Astrocyte (in vitro differentiated cells and primary cell): Measurements from ENCODE around the gene PCYOX1L. TPM values are rescaled to one million over a fixed set of nuclear protein-coding genes. Genes with fewer than 3 reads are reported as not detected.

Experiments
- DNase-seq: peaks from one replicate; pipeline ENCODE4 v3.0.0-alpha.2; 2010; ENCODE audit warnings: low read depth
- FAIRE-seq: peaks from 2 replicates; lab custom pipeline; 2011; peaks lifted over from hg19 to GRCh38; lab: Jason Lieb, UNC
- H2AFZ ChIP-seq: 2 replicates; pipeline ENCODE4 v1.6.0; 2012; ENCODE audit warnings: low read depth, low read length, inconsistent platforms
- H3K27ac ChIP-seq: 2 replicates; pipeline ENCODE4 v1.5.1; 2011; ENCODE audit warnings: low read depth, low read length, inconsistent platforms
- H3K27me3 ChIP-seq: 2 replicates; pipeline ENCODE4 v1.6.0; 2011; ENCODE audit warnings: low read length, inconsistent platforms; ENCODE audit not compliant: insufficient read depth
- H3K36me3 ChIP-seq: 2 replicates; pipeline ENCODE4 v1.5.1; 2011; ENCODE audit warnings: low read length, inconsistent platforms; ENCODE audit not compliant: insufficient read depth
- H3K4me1 ChIP-seq: 2 replicates; pipeline ENCODE4 v1.5.1; 2011; ENCODE audit warnings: low read length, inconsistent platforms; ENCODE audit not compliant: insufficient read depth
- H3K4me2 ChIP-seq: 2 replicates; pipeline ENCODE4 v1.6.0; 2012; ENCODE audit warnings: low read length, inconsistent platforms
- H3K4me3 ChIP-seq: 2 replicates; pipeline ENCODE4 v1.5.1; 2011; ENCODE audit warnings: low read depth, mild to moderate bottlenecking, low read length, inconsistent platforms; ENCODE audit not compliant: insufficient read depth
- H3K79me2 ChIP-seq: 2 replicates; pipeline ENCODE4 v1.6.0; 2012; ENCODE audit warnings: mild to moderate bottlenecking, low read length, inconsistent platforms; ENCODE audit not compliant: insufficient read depth
- H3K9ac ChIP-seq: 2 replicates; pipeline ENCODE4 v1.6.0; 2012; ENCODE audit warnings: mild to moderate bottlenecking, low read length, inconsistent platforms
- H3K9me3 ChIP-seq: 2 replicates; pipeline ENCODE4 v1.5.1; 2012; ENCODE audit warnings: low read depth, mild to moderate bottlenecking, low read length, inconsistent platforms; ENCODE audit not compliant: insufficient read depth
- H4K20me1 ChIP-seq: 2 replicates; pipeline ENCODE4 v1.6.0; 2012; ENCODE audit warnings: low read length, inconsistent platforms; ENCODE audit not compliant: insufficient read depth
- H3K27ac Mint-ChIP-seq: one replicate; pipeline ENCODE4 v1.8.0; 2021; ENCODE audit warnings: mild to moderate bottlenecking, mixed read lengths; ENCODE audit not compliant: unreplicated experiment
- H3K27me3 Mint-ChIP-seq: one replicate; pipeline ENCODE4 v1.8.0; 2021; ENCODE audit warnings: low read depth, mixed read lengths; ENCODE audit not compliant: unreplicated experiment
- H3K36me3 Mint-ChIP-seq: one replicate; pipeline ENCODE4 v1.8.0; 2021; ENCODE audit warnings: low read depth, mixed read lengths; ENCODE audit not compliant: unreplicated experiment
- H3K4me1 Mint-ChIP-seq: one replicate; pipeline ENCODE4 v1.8.0; 2021; ENCODE audit warnings: low read depth, mixed read lengths; ENCODE audit not compliant: unreplicated experiment
- H3K4me3 Mint-ChIP-seq: one replicate; pipeline ENCODE4 v1.8.0; 2021; ENCODE audit warnings: mild to moderate bottlenecking, moderate library complexity, mixed read lengths; ENCODE audit not compliant: unreplicated experiment
- H3K9me3 Mint-ChIP-seq: one replicate; pipeline ENCODE4 v1.8.0; 2021; ENCODE audit warnings: mild to moderate bottlenecking, mixed read lengths; ENCODE audit not compliant: unreplicated experiment
- EZH2 ChIP-seq: IDR thresholded peaks from 2 replicates; pipeline ENCODE4 v1.6.1; 2012; ENCODE audit warnings: mild to moderate bottlenecking, low read length, inconsistent platforms; ENCODE audit not compliant: insufficient read depth
- total RNA-seq: library from RNA; stranded (reverse); gene quantifications from 2 replicates; pipeline ENCODE4 v1.2.1, GENCODE V29; 2021
- TF ChIP-seq, protein P1 (sequence below): IDR thresholded peaks from 2 replicates; pipeline ENCODE4 v1.5.1; 2011; ENCODE audit warnings: low read depth, mild to moderate bottlenecking, inconsistent platforms, low read length, moderate library complexity; ENCODE audit not compliant: insufficient read depth

The PCYOX1L gene
- total RNA-seq, 1 donor from 2014 or later: 16.6 TPM

DNA sequence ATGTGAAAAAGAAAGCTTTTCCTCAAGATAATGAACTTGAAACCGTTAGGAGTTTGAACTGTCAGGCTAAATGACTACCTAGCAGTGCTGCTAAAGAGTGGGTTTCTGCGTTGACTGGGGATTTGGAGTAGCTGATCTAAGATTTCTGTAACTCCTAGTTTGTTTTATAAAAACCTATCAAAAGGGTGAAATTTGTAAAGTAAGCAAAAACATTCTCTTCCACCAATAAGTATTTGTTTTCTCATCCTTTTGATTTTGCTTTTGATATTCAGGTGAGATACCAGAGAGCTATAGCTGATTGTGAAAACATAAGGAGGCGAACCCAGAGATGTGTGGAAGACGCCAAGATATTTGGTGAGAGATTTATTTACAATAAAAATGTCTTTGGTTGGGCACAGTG is 8.5 kb upstream of the PCYOX1L start:
- Histone ChIP-seq H3K36me3 (peaks cover 58% of the 10 kb centered on the region), H3K79me2 (peaks cover 30% of the 10 kb centered on the region)
- no peak overlapping the region for H3K4me3 Mint-ChIP-seq

DNA sequence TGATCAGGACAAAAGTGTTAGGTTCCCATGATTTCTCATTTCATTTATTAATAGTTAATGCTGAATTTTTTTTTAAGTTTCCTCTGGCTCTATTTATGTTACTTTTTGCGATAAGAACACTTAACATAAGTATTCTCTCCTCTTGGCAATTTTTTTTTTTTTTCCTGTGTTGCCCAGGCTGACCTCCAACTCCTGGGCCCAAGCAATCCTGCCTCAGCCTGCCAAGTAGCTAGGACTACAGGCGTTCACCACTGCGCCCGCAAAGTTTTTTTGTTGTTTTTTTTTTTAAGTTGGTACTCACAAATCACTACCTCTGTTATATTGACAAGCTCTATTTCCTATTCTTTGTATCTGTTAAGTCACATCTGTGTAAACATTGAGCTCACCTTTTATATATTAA is 5.7 kb upstream of the PCYOX1L start:
- Histone ChIP-seq H3K4me3 (no peak overlapping the region), H3K4me2 (no peak overlapping the region), H3K27ac (no peak overlapping the region), H3K4me1 (no peaks in the 10 kb centered on the region), H4K20me1 (peaks cover 23% of the 10 kb centered on the region), H3K9me3 (no peaks in the 10 kb centered on the region), H3K79me2 (peaks cover 15% of the 10 kb centered on the region), H3K36me3 (peaks cover 58% of the 10 kb centered on the region), H2AFZ (no peak overlapping the region), H3K27me3 (no peaks in the 10 kb centered on the region), H3K9ac (no peak overlapping the region)
- no peaks in the 10 kb centered on the region for H3K27me3 Mint-ChIP-seq
- peaks cover 15% of the 10 kb centered on the region for H3K4me1 Mint-ChIP-seq
- peaks cover 37% of the 10 kb centered on the region for H3K36me3 Mint-ChIP-seq
- H3K9me3 Mint-ChIP-seq: no peaks in the 10 kb centered on the region
- no peak overlapping the region for H3K27ac Mint-ChIP-seq
- DNase-seq: no peak
- no peak for FAIRE-seq
- H3K4me3 Mint-ChIP-seq: no peak overlapping the region
- no peak for TF ChIP-seq EZH2
- TF ChIP-seq, protein P1, sequence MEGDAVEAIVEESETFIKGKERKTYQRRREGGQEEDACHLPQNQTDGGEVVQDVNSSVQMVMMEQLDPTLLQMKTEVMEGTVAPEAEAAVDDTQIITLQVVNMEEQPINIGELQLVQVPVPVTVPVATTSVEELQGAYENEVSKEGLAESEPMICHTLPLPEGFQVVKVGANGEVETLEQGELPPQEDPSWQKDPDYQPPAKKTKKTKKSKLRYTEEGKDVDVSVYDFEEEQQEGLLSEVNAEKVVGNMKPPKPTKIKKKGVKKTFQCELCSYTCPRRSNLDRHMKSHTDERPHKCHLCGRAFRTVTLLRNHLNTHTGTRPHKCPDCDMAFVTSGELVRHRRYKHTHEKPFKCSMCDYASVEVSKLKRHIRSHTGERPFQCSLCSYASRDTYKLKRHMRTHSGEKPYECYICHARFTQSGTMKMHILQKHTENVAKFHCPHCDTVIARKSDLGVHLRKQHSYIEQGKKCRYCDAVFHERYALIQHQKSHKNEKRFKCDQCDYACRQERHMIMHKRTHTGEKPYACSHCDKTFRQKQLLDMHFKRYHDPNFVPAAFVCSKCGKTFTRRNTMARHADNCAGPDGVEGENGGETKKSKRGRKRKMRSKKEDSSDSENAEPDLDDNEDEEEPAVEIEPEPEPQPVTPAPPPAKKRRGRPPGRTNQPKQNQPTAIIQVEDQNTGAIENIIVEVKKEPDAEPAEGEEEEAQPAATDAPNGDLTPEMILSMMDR: no peak

More for the DNA sequence above, 8.5 kb upstream of the PCYOX1L start:
- H3K27ac Mint-ChIP-seq: no peak overlapping the region
- Histone ChIP-seq H3K4me2 (no peak overlapping the region), H4K20me1 (peaks cover 17% of the 10 kb centered on the region), H3K4me3 (no peak overlapping the region), H3K27ac (no peak overlapping the region), H2AFZ (no peak overlapping the region), H3K9ac (no peak overlapping the region), H3K4me1 (peaks cover 6% of the 10 kb centered on the region), H3K27me3 (no peaks in the 10 kb centered on the region), H3K9me3 (no peaks in the 10 kb centered on the region)
- no peaks in the 10 kb centered on the region for H3K27me3 Mint-ChIP-seq
- H3K9me3 Mint-ChIP-seq: no peaks in the 10 kb centered on the region
- H3K4me1 Mint-ChIP-seq: peaks cover 21% of the 10 kb centered on the region
- peaks cover 28% of the 10 kb centered on the region for H3K36me3 Mint-ChIP-seq
- no peak for DNase-seq
- TF ChIP-seq EZH2: no peak
- TF ChIP-seq, protein P1: no peak
- FAIRE-seq: no peak

DNA sequence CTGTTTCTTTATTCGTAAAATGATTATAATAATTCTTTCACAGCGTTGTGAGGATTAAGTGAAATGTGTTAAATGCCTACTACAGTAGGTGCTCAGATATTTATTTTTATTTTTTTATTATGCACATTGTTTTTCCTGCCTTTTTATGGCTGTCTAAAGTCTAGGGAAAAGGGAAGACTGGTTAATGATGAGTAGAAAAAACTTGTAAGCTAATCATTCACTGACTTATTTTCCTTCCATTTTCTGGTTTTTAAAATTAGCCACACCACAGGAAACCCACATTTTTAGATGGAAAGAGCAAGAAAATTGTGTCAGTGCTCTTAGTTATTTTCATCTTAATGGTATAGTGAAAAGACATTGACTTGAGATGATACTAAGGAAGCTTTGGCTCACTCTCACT is 3.9 kb upstream of the PCYOX1L start:
- no peak for FAIRE-seq
- Histone ChIP-seq H3K27ac (no peak overlapping the region), H3K9me3 (no peaks in the 10 kb centered on the region), H4K20me1 (peaks cover 13% of the 10 kb centered on the region), H3K36me3 (peaks cover 44% of the 10 kb centered on the region), H2AFZ (no peak overlapping the region), H3K4me2 (no peak overlapping the region), H3K9ac (no peak overlapping the region), H3K4me1 (peaks cover 5% of the 10 kb centered on the region), H3K27me3 (no peaks in the 10 kb centered on the region), H3K4me3 (no peak overlapping the region), H3K79me2 (peaks cover 4% of the 10 kb centered on the region)
- no peaks in the 10 kb centered on the region for H3K27me3 Mint-ChIP-seq
- no peaks in the 10 kb centered on the region for H3K9me3 Mint-ChIP-seq
- H3K4me1 Mint-ChIP-seq: peaks cover 2% of the 10 kb centered on the region
- TF ChIP-seq, protein P1: no peak
- no peak for TF ChIP-seq EZH2
- no peak overlapping the region for H3K27ac Mint-ChIP-seq
- H3K36me3 Mint-ChIP-seq: peaks cover 31% of the 10 kb centered on the region
- no peak overlapping the region for H3K4me3 Mint-ChIP-seq
- no peak for DNase-seq
